IMR-90 (cell line): Measurements from ENCODE around the gene RBM41.
A peak's percentile ranks its signal among the peaks of the same experiment; 100 is the strongest.

ENCODE experiments used
- MAFK ChIP-seq: IDR thresholded peaks from 2 replicates; pipeline ENCODE4 v1.6.1; 2012; ENCODE audit warnings: low read depth, low read length, improper control_type of control experiment
- POLR2A ChIP-seq: IDR thresholded peaks from 2 replicates; pipeline ENCODE4 v1.6.1; 2012; ENCODE audit warnings: mild to moderate bottlenecking, low read depth, low read length
- RCOR1 ChIP-seq: IDR thresholded peaks from 2 replicates; pipeline ENCODE4 v1.6.1; 2012; ENCODE audit warnings: mild to moderate bottlenecking, low read length, improper control_type of control experiment; ENCODE audit not compliant: insufficient replicate concordance
- RFX5 ChIP-seq: IDR thresholded peaks from 2 replicates; pipeline ENCODE4 v1.8.0; 2012; ENCODE audit warnings: low read depth, mild to moderate bottlenecking, low read length, moderate library complexity
- SMC3 ChIP-seq: fragments of 150-350 bp; IDR thresholded peaks from 2 replicates; pipeline ENCODE4 v1.6.1; 2016; ENCODE audit warnings: low read depth, mild to moderate bottlenecking, antibody characterized with exemption, low read length, moderate library complexity
- TF ChIP-seq, protein P1 (sequence below): conservative IDR thresholded peaks from 2 replicates; pipeline ENCODE4 v1.5.1; 2012; ENCODE audit warnings: mild to moderate bottlenecking, low read depth, low read length, improper control_type of control experiment

DNA sequence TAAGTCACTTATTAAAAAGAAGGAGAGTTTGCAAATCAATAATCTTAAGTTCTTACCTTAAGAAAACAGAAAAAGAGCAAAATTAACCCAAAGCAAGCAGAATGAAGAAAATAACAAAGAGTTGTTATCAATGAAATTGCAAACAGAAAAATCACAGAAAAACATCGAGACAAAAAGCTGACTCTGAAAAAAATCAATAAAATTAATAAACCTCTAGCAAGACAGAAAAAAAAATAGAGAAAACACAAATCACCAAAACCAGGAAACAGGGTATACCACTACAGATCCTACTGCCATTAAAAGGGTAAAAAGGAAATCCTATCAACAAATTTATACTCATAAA lies 17.3 kb upstream of the RBM41 start:
- peak; percentile 12; the same call in 1 of the 2 replicates for TF ChIP-seq MAFK
- no peak for TF ChIP-seq RCOR1
- TF ChIP-seq, protein P1, sequence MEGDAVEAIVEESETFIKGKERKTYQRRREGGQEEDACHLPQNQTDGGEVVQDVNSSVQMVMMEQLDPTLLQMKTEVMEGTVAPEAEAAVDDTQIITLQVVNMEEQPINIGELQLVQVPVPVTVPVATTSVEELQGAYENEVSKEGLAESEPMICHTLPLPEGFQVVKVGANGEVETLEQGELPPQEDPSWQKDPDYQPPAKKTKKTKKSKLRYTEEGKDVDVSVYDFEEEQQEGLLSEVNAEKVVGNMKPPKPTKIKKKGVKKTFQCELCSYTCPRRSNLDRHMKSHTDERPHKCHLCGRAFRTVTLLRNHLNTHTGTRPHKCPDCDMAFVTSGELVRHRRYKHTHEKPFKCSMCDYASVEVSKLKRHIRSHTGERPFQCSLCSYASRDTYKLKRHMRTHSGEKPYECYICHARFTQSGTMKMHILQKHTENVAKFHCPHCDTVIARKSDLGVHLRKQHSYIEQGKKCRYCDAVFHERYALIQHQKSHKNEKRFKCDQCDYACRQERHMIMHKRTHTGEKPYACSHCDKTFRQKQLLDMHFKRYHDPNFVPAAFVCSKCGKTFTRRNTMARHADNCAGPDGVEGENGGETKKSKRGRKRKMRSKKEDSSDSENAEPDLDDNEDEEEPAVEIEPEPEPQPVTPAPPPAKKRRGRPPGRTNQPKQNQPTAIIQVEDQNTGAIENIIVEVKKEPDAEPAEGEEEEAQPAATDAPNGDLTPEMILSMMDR: no peak
- TF ChIP-seq SMC3: no peak
- TF ChIP-seq RFX5: no peak
- TF ChIP-seq POLR2A: no peak
